ENCODE measurements around the gene MAP3K9.

Gene MAP3K9

GRCh38 chr14:70821584-70822529 lies 12.5 kb upstream of the MAP3K9 start:
- DNase-seq (ENCODE audit: low read depth), result no peak

- no peak for DNase-seq (ENCODE audit: low read depth)
These were observed 7.2 kb upstream of the MAP3K9 start for GRCh38 chr14:70816525-70816924.

- no peak for DNase-seq (ENCODE audit: low read depth)
These were observed 5.2 kb upstream of the MAP3K9 start for GRCh38 chr14:70814466-70814865.

- DNase-seq (ENCODE audit: low read depth), result no peak
These were observed 3.0 kb upstream of the MAP3K9 start for GRCh38 chr14:70812124-70812818.

- DNase-seq (ENCODE audit: low read depth), result no peak
These were observed 2.3 kb upstream of the MAP3K9 start for GRCh38 chr14:70811578-70811977.

GRCh38 chr14:70811050-70811449 lies 1.7 kb upstream of the MAP3K9 start:
- no peak for DNase-seq (ENCODE audit: low read depth)

GRCh38 chr14:70810621-70811020 lies 1.3 kb upstream of the MAP3K9 start:
- no peak for DNase-seq (ENCODE audit: low read depth)

- no peak for DNase-seq (ENCODE audit: low read depth)
These were observed 693 bp downstream of the MAP3K9 start for GRCh38 chr14:70808416-70809224.

GRCh38 chr14:70807898-70808415 lies 1.4 kb downstream of the MAP3K9 start:
- DNase-seq (ENCODE audit: low read depth), result no peak

GRCh38 chr14:70804556-70805162 lies 4.7 kb downstream of the MAP3K9 start:
- no peak for DNase-seq (ENCODE audit: low read depth)

- DNase-seq (ENCODE audit: low read depth), result no peak
These were observed 5.7 kb downstream of the MAP3K9 start for GRCh38 chr14:70803321-70804310.

GRCh38 chr14:70802379-70802778 lies 6.9 kb downstream of the MAP3K9 start:
- DNase-seq (ENCODE audit: low read depth), result no peak

GRCh38 chr14:70801836-70802235 lies 7.5 kb downstream of the MAP3K9 start:
- DNase-seq (ENCODE audit: low read depth), result no peak

GRCh38 chr14:70796551-70796950 lies 12.8 kb downstream of the MAP3K9 start:
- no peak for DNase-seq (ENCODE audit: low read depth)

GRCh38 chr14:70794294-70794693 lies 15.0 kb downstream of the MAP3K9 start:
- no peak for DNase-seq (ENCODE audit: low read depth)

- no peak for DNase-seq (ENCODE audit: low read depth)
These were observed 15.7 kb downstream of the MAP3K9 start for GRCh38 chr14:70793637-70794036.

GRCh38 chr14:70792939-70793338 lies 16.4 kb downstream of the MAP3K9 start:
- DNase-seq (ENCODE audit: low read depth), result no peak

GRCh38 chr14:70791971-70792370 lies 17.3 kb downstream of the MAP3K9 start:
- no peak for DNase-seq (ENCODE audit: low read depth)

GRCh38 chr14:70789961-70790360 lies 19.4 kb downstream of the MAP3K9 start:
- no peak for DNase-seq (ENCODE audit: low read depth)

- peak; percentile 68 for DNase-seq (ENCODE audit: low read depth)
These were observed 20.0 kb downstream of the MAP3K9 start for GRCh38 chr14:70789361-70789760.
